TTC549 (cell line): Measurements from ENCODE around the gene PTPN14.
"Not testable (repeated sequence)": the region's sequence is repeated elsewhere in the genome, so short reads cannot be mapped to it uniquely, and the experiment has no call there.

Experiments used
- FAIRE-seq: peaks from 2 replicates; lab custom pipeline; 2012; peaks lifted over from hg19 to GRCh38; lab: Jason Lieb, UNC

Gene PTPN14

DNA sequence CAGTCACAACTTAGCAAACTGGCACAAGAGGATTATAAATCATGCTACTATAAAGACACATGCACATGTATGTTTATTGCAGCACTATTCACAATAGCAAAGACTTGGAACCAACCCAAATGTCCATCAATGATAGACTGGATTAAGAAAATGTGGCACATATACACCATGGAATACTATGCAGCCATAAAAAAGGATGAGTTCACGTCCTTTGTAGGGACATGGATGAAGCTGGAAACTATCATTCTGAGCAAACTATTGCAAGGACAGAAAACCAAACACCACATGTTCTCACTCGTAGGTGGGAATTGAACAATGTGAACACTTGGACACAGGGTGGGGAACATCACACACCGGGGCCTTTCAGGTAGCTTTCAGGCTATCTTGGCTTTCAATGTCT lies 41.8 kb downstream of the PTPN14 start:
- not testable (repeated sequence) for FAIRE-seq

DNA sequence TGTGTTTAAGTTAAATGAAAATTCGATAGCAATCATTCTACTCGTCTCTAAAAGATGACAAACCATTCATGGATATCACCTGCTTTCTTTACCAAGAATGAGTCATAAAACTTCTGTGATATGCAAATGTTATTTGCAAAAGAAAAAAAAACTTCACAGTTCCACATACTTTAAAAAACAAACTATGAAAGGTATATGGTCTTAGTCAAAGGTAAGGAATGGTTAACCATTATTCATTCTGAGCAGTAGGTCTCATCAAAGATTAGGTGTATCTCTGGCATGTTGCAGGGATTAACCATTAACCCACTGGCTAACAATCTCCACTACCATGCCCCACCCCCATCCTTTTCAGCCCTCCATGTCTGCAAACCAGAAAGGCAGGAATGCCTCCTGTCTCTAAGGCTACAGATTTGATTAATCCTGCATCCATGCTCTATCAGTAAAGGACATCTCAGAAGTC lies 44.4 kb downstream of the PTPN14 start:
- no peak for FAIRE-seq

DNA sequence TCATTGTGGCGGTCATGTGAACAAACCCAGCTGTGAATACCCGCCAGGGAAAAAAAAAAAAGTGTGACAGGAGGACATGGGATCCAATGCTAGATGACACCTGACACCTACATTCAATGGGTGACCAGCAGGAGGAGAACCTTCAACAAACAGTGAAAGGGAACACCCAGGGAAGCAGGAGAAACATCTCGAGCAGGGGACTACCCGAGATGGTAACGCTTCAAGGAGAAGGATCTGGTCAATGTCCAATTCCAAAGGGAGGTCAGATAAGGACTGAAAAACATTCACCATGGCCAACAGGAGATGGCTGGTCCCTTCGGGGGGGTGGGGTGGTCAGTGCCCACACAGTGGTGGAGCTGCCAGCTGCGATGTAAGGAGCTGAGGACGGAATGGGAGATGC lies 46.3 kb downstream of the PTPN14 start:
- FAIRE-seq: no peak

GRCh38 chr1:214504330-214504729 lies 47.1 kb downstream of the PTPN14 start:
- no peak for FAIRE-seq

GRCh38 chr1:214503553-214503952 lies 47.8 kb downstream of the PTPN14 start:
- no peak for FAIRE-seq

DNA sequence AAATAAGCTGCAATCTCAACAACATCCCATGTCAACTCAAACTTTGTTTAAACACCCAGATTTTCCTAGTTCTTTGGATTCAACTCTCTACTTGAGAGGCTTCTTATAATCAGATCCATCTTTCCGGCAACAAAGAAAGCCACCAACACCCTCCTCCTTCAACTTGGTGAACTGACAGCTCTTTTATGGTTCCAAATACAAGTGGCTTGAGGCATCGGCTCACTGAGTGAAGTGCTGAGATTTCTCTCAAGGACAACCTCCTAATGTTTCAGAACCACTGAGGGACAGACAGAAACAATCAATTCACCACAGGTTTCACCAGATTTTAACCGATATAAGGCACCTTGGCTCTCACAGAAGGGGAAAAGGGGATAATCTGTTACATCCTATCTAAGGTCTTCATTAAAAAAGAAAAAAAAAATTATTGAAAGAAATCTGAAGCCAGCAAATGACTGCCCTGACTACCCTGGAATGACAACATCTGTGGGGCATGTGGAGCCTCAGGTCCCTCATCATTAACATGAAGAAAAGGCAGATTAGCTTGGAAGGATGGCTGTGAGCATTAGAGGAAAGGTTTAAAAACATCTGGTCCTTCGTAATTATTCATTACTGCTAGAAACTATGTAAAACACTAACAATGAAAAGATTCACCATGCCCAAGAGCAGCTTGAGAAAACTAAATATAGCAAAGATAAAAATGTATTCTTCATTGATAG lies 50.9 kb downstream of the PTPN14 start:
- no peak for FAIRE-seq

- FAIRE-seq: no peak
These were observed 51.7 kb downstream of the PTPN14 start for GRCh38 chr1:214499732-214500131.

DNA sequence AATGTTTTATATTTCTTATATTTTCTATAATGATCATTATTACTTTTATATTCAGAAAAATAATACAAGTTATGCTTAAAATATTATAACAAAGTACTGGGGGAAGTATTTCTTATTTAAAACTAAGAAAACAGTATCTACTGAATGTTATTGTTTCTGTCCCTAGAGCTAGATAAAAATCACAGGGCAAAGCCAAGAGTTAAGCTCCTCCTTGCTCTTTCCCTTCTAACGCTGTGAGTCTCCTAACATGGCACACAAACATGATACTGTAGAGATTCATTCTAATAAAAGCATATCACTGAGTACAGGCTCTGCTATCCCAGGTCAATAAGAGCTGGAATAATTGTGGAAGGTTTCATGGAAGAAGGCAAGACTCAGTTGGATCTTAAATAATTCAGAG lies 53.4 kb downstream of the PTPN14 start:
- FAIRE-seq: peak; percentile 82

GRCh38 chr1:214496126-214496525 lies 55.3 kb downstream of the PTPN14 start:
- FAIRE-seq: no peak

- FAIRE-seq: no peak
These were observed 56.7 kb downstream of the PTPN14 start for GRCh38 chr1:214494706-214495105.

- FAIRE-seq: not testable (repeated sequence)
These were observed 57.2 kb downstream of the PTPN14 start for GRCh38 chr1:214494179-214494578.

DNA sequence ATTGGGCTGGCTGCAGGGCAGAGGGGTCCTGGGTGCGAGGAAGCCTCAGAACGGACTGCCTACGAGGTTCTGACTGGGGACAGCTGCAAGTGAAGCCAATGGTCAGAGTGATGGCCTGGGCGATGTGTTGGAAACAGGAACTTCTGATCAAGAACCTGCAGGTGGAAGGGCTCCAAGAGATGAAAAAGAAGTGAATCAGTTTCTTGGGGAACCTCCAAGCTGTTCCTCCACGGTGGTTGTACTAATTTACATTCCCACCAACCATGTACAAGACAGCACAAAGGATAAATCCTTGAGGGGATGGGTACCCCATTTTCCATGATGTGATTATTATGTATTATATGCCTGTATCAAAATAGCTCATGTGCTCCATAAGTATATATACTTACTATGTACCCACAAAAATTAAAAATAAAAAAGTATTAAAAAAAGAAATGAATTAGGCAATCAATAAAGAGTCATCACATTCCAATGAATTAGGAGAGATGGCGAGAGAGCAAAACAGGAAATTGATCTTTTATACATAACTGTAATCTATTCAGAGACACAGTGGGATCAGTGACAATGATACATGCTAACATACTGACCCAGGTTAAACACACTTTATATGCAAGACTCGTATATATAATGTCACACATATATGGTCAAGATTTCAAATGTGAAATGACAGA lies 58.1 kb downstream of the PTPN14 start:
- peak; percentile 52 for FAIRE-seq

DNA sequence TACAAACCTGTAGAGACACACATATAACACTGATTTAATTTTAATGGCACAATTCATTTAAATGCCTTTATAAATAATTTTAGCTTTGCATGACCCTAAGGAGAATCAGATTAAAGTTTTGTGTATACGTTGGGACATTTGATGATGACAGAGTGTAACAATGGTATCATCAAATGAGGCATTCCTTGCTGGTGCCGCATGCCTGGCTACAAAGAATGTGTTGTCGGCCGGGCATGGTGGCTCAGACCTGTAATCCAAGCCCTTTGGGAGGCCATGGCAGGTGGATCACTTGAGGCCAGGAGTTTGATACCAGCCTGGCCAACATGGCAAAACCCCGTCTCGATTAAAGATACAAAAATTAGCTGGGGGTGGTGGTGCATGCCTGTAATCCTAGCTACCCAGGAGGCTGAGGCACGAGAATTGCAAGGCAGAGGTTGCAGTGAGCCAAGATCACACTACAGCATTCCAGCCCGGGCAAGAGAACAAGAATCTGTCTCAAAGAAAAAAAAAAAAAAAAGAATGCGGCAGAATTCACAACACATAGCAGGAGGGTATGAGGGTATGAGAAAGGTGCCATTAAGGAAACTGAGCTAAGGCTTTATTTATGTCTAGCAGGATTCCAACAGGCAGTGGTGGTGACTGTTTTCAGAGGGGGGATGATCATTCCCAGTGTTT lies 58.9 kb downstream of the PTPN14 start:
- FAIRE-seq: no peak

DNA sequence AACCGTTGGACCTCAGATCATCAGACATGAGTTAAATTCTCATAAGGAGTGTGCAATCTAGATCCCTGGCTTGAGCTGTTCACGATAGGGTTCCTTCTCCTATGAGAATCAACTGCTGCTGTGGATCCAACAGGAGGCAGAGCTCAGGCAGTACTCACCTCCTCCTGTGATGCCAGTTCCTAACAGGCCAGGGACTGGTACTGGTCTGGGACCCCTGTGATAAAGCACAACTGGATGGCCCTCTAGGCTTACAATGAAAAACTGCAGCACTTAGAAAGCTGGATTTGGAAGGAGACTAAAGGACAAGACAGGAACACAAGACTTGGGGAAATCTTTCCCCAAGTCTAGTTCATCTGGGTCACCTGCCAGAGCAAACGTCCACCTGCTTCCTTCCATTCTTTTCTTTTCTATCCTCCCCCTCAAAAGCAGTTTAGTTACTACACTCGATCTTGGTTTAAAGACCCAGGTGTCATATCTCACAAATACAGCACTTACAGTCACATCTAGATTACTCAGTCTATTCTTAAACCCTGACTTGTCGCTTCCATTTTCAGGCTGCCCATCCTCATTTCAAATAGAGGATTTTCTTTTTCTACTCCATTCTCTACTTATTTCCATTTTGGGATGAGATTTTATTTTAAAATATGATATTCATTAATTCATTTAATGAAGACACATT lies 59.8 kb downstream of the PTPN14 start:
- FAIRE-seq: no peak

DNA sequence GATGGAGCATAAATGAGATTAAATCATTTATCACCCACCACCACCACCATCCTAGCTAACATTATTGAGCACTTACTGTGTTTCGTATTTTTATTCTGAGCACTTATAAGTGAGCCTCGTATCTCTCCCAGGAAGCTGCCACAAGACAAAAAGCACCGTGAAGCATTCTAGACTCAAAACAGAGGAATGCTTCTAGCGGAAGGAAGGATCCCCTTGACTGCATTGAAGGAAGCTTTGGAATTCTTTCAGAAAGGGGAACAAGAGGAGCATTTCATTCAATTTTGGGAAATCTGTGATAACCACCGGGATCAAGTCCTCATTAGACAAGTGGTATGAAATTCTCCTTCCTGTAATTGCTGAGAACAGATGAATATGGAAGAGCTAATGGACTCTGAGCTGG lies 66.3 kb downstream of the PTPN14 start:
- no peak for FAIRE-seq

GRCh38 chr1:214483180-214483579 lies 68.2 kb downstream of the PTPN14 start:
- FAIRE-seq: not testable (repeated sequence)

DNA sequence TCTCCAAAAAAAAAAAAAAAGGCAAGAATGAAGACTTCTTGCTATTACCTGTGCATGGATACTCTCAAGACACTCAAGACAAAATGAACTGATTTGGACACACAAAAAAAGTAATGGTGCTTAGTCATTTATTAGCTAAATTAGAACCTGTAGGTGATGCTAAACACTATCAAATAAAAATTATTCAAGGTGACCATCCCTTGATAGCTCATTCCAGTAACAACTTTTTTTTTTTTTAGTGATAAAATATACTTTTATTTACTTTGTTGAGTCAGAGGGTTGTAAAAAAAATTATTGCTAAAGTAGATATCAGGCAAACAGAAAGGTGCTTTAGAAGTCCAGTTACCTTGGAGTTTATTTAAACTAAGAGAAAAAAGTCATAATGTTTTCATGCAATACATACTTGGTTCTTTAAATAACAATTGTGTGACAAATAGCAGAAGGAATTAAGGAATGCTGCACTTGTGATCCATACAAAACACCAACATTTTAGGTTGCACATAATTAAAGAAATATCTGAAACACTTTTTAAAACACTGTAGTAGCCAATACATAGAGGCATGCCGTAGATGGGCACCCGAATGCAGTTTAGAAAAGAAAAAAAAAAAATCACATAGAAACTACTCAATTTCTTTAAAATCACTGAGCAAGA lies 69.3 kb downstream of the PTPN14 start:
- peak; percentile 85 for FAIRE-seq

- FAIRE-seq: no peak
These were observed 74.2 kb downstream of the PTPN14 start for GRCh38 chr1:214476986-214477870.

- FAIRE-seq: no peak
These were observed 75.0 kb downstream of the PTPN14 start for GRCh38 chr1:214476229-214476985.

- FAIRE-seq: no peak
These were observed 75.7 kb downstream of the PTPN14 start for GRCh38 chr1:214475746-214476145.
